Measurements from ENCODE around the gene NELFA.
"Not testable (repeated sequence)": the region's sequence is repeated elsewhere in the genome, so short reads cannot be mapped to it uniquely, and the experiment has no call there.

NELFA gene

GRCh38 chr4:1993718-1994516 lies 14.9 kb downstream of the NELFA start:
- DNase-seq (ENCODE audit: low spot score) = not testable (repeated sequence)

GRCh38 chr4:1993169-1993516 lies 15.6 kb downstream of the NELFA start:
- DNase-seq (ENCODE audit: low spot score) = no peak

- DNase-seq (ENCODE audit: low spot score) = no peak
These were observed 16.2 kb downstream of the NELFA start for GRCh38 chr4:1992468-1993168.

- no peak for DNase-seq (ENCODE audit: low spot score)
These were observed 17.0 kb downstream of the NELFA start for GRCh38 chr4:1991596-1992434.

- no peak for DNase-seq (ENCODE audit: low spot score)
These were observed 17.7 kb downstream of the NELFA start for GRCh38 chr4:1991087-1991486.

GRCh38 chr4:1990676-1991075 lies 18.1 kb downstream of the NELFA start:
- no peak for DNase-seq (ENCODE audit: low spot score)

GRCh38 chr4:1990348-1990645 lies 18.5 kb downstream of the NELFA start:
- no peak for DNase-seq (ENCODE audit: low spot score)

GRCh38 chr4:1989533-1990347 lies 19.0 kb downstream of the NELFA start:
- DNase-seq (ENCODE audit: low spot score) = no peak

GRCh38 chr4:1988327-1988724 lies 20.4 kb downstream of the NELFA start:
- DNase-seq (ENCODE audit: low spot score) = no peak

GRCh38 chr4:1987721-1988326 lies 20.9 kb downstream of the NELFA start:
- DNase-seq (ENCODE audit: low spot score) = no peak

- no peak for DNase-seq (ENCODE audit: low spot score)
These were observed 21.5 kb downstream of the NELFA start for GRCh38 chr4:1987296-1987695.

GRCh38 chr4:1986578-1987210 lies 22.1 kb downstream of the NELFA start:
- no peak for DNase-seq (ENCODE audit: low spot score)

- no peak for DNase-seq (ENCODE audit: low spot score)
These were observed 22.8 kb downstream of the NELFA start for GRCh38 chr4:1985780-1986577.

GRCh38 chr4:1985294-1985693 lies 23.5 kb downstream of the NELFA start:
- DNase-seq (ENCODE audit: low spot score) = no peak

GRCh38 chr4:1984406-1985191 lies 24.2 kb downstream of the NELFA start:
- DNase-seq (ENCODE audit: low spot score) = no peak

GRCh38 chr4:1983846-1984405 lies 24.8 kb downstream of the NELFA start:
- no peak for DNase-seq (ENCODE audit: low spot score)

GRCh38 chr4:1983053-1983845 lies 25.5 kb downstream of the NELFA start:
- DNase-seq (ENCODE audit: low spot score) = no peak
